PC-9 (cell line): ENCODE data around the gene ANKRD62.

Experiments used
- CTCF ChIP-seq: fragments of 200-600 bp; sonication (generic); conservative IDR thresholded peaks from 2 replicates; pipeline ENCODE4 v1.6.1; 2017; ENCODE audit warnings: mixed run types, antibody characterized with exemption, mild to moderate bottlenecking, moderate library complexity
- EZH2 ChIP-seq: fragments of 200-600 bp; sonication (generic); IDR thresholded peaks from 2 replicates; pipeline ENCODE4 v1.8.0; 2017; ENCODE audit warnings: antibody characterized with exemption, low read depth

- TF ChIP-seq CTCF (no peak), EZH2 (no peak)
These were observed 12.8 kb downstream of the ANKRD62 start for GRCh38 chr18:12106471-12106870.
